Esophagus (tissue), 2 donors: ENCODE data around the gene C2orf81. TPM values are rescaled to one million over a fixed set of nuclear protein-coding genes. Genes with fewer than 3 reads are reported as not detected.

Experiments
- H3K27ac ChIP-seq, 2 donors: one replicate each; pipeline ENCODE4 v1.5.1; 2013; ENCODE audit warnings: low read depth in 2 of 2, mild to moderate bottlenecking in 2 of 2, inconsistent platforms in 1 of 2, low read length in 1 of 2, moderate library complexity in 1 of 2
- H3K27me3 ChIP-seq, 2 donors: one replicate each; pipeline ENCODE4 v1.6.1; 2013; ENCODE audit warnings: low read length in 2 of 2, control low read depth in 1 of 2, mild to moderate bottlenecking in 1 of 2; ENCODE audit not compliant: insufficient read depth in 2 of 2, control insufficient read depth in 1 of 2
- H3K36me3 ChIP-seq, 2 donors: one replicate each; pipeline ENCODE4 v1.6.1; 2013; ENCODE audit warnings: low read length in 1 of 2; ENCODE audit not compliant: control insufficient read depth in 2 of 2, insufficient read depth in 2 of 2
- H3K4me1 ChIP-seq, 2 donors: one replicate each; pipeline ENCODE4 v1.6.1; 2013; ENCODE audit warnings: low read length in 1 of 2; ENCODE audit not compliant: control insufficient read depth in 2 of 2, insufficient read depth in 2 of 2
- H3K4me3 ChIP-seq, 2 donors: one replicate each; pipeline ENCODE4 v1.5.1; 2013; ENCODE audit warnings: low read length in 2 of 2, mild to moderate bottlenecking in 2 of 2, low read depth in 1 of 2, moderate library complexity in 1 of 2
- H3K9me3 ChIP-seq, 2 donors: one replicate each; pipeline ENCODE4 v1.6.1; 2013; ENCODE audit warnings: mild to moderate bottlenecking in 2 of 2, low read depth in 1 of 2, low read length in 1 of 2, moderate library complexity in 1 of 2; ENCODE audit not compliant: control insufficient read depth in 2 of 2, insufficient read depth in 1 of 2
- WGBS, 2 donors: extraction: QIAGEN DNeasy Blood & Tissue Kit; methylation state at CpG; one replicate each; pipeline ENCODE4 v1.1.7; 2013; 5-methylcytosine and 5-hydroxymethylcytosine counted together
- polyA plus RNA-seq, 2 donors: library from polyadenylated mRNA; stranded (reverse); fragments of 200-250 nt; gene quantifications; one replicate each; pipeline ENCODE4 v1.2.3, GENCODE V29; 2013
- donor health status: healthy with polysubstance abuse.
- donor health status: Bipolar disorder and iron deficiency.

C2orf81 gene
- polyA plus RNA-seq, 2 donors = 0.81 to 0.92 TPM

DNA sequence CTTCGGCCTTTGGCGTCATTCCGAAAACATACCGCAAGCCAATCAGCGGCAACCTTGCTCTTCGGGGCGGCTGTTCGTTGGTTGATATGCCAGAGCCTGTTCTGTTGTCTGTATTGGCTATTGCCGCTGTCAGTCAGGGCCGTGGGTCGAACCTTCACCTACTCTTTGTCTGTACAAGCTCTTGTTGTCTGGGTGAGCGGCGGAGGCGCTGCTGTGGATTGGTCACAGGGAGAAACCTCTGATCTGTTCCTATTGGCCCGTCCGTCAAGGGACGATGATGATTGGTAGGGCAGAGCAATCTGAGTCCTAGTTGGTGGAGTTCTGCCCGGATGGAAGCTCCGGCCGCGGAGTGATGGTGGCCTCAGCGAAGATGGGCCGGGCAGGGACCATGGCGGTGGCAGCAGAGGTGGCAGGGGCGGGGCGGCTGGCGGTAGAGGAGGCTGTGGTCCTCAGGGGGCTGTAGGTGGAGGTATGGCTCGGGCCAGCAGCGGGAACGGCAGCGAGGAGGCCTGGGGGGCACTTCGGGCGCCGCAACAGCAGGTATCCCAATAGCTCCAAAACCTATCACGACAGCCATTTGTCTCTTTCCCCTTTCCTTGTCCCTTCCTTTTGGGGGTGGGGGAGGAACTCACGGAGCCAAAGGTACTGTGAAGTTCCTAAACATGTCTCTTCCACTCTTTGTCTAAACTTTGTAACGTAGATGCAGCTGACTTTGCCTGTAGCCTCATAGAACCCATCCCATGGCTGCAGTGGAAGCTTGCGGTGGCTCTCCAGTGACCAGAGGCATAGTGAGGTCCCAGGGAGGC lies 36.9 kb upstream of the C2orf81 start, which contains the start of gene WBP1:
TSS of gene WBP1 (plus strand) at position 307 of the 806 bp plus-strand sequence. CDS start at position 472, 165 bp downstream.
- 0 to 1% methylated on average over 34 to 38 of the region's 38 CpGs for WGBS, 2 donors
- Histone ChIP-seq H3K4me3 (peak within 1 kb of the TSS; percentile 64 to 69), H3K27ac (peak within 1 kb of the TSS; percentile 98 to 100), H3K27me3 (no peaks in the 10 kb centered on the region), H3K9me3 (no peaks in the 10 kb centered on the region), H3K36me3 (peaks cover 0 to 16% of the 10 kb centered on the region in 2 donors), H3K4me1 (peaks cover 0 to 3% of the 10 kb centered on the region in 2 donors)

DNA sequence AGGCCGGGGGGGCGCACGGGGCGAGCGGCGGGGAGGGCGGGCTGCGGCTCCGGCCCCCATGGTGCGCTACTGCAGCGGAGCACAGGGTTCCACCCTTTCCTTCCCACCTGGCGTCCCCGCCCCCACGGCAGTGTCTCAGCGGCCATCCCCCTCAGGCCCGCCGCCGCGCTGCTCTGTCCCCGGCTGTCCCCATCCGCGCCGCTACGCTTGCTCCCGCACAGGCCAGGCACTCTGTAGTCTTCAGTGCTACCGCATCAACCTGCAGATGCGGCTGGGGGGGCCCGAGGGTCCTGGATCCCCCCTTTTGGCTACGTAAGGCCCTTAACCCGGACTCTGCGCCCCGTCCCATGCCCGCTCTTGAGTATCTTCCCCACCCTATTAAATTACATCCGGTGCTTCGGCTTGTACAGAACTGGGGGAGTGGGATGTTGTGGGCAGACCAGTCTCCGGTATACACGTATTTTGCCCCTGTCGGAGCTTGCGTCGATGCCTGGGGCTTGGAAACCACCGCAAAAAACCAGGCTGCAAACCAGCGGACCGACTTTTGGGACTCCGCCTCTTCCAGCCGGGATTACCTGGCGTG lies 36.2 kb upstream of the C2orf81 start:
- no peaks in the 10 kb centered on the region for H3K27me3 ChIP-seq
- peak overlapping the region; percentile 98 to 100 for H3K27ac ChIP-seq
- H3K36me3 ChIP-seq = peaks cover 0 to 15% of the 10 kb centered on the region in 2 donors
- 1% methylated on average over 28 to 46 of the region's 46 CpGs for WGBS, 2 donors
- peak overlapping the region; percentile 64 to 69 for H3K4me3 ChIP-seq
- H3K4me1 ChIP-seq = peaks cover 0 to 3% of the 10 kb centered on the region in 2 donors
- no peaks in the 10 kb centered on the region for H3K9me3 ChIP-seq

DNA sequence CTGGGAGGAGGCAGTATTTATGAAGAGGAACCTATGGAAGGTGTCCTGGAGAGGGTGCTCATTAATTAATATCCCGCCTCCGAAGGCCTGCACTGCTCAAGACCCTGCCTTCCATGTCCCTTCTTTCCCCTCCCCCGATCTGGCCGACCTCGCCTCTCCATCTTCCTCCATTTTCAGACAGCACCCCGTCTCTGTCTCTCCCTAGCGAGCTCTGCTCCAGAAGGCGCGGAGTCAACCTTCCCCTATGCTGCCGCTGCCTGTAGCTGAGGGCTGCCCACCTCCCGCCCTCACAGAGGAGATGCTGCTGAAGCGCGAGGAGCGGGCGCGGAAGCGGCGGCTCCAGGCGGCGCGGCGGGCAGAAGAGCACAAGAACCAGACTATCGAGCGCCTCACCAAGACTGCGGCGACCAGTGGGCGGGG lies 35.7 kb upstream of the C2orf81 start:
- no peaks in the 10 kb centered on the region for H3K27me3 ChIP-seq
- H3K36me3 ChIP-seq = peaks cover 0 to 10% of the 10 kb centered on the region in 2 donors
- H3K27ac ChIP-seq = peak overlapping the region; percentile 98 to 100
- no peaks in the 10 kb centered on the region for H3K9me3 ChIP-seq
- peak overlapping the region; percentile 64 to 69 for H3K4me3 ChIP-seq
- H3K4me1 ChIP-seq = peaks cover 0 to 3% of the 10 kb centered on the region in 2 donors
- 0 to 1% methylated on average over 25 to 27 of the region's 27 CpGs for WGBS, 2 donors

DNA sequence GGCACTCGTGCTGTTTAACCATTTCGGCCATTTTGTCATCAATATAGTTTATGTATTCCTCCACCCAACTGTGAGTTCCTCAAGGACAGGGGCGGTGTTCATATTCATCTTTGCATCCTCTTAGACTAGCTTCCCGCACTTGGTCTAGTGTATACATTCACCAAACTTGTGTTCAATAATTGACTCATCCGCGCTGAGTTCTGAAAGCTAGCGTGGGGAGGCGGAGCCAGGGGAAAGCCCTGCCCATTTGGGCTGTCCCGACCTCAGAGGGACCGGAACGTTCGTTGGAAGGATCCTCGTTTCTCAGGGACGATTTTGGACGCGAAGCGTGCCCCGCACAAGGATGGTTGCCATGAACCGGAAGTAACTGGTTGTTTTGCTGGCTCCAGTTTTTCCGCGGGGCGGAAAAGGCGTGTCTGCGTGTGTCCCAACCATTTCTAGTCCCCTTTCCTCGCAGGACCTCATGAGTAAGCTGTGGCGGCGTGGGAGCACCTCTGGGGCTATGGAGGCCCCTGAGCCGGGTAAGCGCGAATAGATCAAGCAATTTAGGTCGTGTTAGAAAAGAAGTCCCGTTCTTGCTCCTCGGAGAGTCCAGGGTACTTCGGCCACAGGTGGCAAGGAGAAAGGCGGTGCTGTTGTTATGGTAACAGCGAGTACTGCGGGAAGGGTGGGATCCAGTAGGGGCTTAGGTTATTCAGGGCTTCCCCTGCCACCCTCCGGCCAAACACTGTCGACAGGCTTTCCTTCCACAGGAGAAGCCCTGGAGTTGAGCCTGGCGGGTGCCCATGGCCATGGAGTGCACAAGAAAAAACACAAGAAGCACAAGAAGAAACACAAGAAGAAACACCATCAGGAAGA lies 33.5 kb upstream of the C2orf81 start, which contains the start of gene INO80B:
TSS of gene INO80B (plus strand) at position 434 of the 858 bp plus-strand sequence. CDS start at position 464, 30 bp downstream.
- Histone ChIP-seq H3K4me3 (peak within 1 kb of the TSS; percentile 65 to 86), H3K4me1 (peaks cover 0 to 3% of the 10 kb centered on the region in 2 donors), H3K27me3 (no peaks in the 10 kb centered on the region), H3K36me3 (no peaks in the 10 kb centered on the region), H3K27ac (peak within 1 kb of the TSS; percentile 46 to 61), H3K9me3 (no peaks in the 10 kb centered on the region)
- 1% methylated on average over 40 of the region's 40 CpGs for WGBS, 2 donors

- no peak overlapping the region for H3K4me3 ChIP-seq
- no peaks in the 10 kb centered on the region for H3K9me3 ChIP-seq
- H3K4me1 ChIP-seq = peaks cover 0 to 2% of the 10 kb centered on the region in 2 donors
- no peak overlapping the region for H3K27ac ChIP-seq
- H3K27me3 ChIP-seq = no peaks in the 10 kb centered on the region
- WGBS, 2 donors = 87 to 88% methylated on average over 3 of the region's 3 CpGs
- no peaks in the 10 kb centered on the region for H3K36me3 ChIP-seq
These were observed 29.3 kb upstream of the C2orf81 start for GRCh38 chr2:74450570-74451190.

DNA sequence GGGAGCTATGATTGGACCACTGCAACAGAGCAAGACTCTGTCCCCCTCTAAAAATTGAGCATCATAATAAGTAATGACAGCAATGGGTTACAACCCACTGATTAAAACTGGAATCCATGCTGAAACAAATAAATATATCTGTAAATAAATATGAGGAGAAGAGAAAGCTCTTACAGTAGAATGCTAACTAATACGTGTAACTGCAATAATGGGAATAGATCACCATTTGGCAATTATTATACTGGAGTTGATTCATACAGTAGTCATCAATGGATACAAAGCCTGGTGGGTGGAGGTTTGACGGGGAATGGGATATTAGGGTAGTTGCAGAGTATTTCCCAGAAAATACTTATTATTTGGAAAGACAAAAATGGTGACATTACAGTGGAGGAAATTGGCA lies 27.4 kb upstream of the C2orf81 start:
- H3K27ac ChIP-seq = no peak overlapping the region
- H3K36me3 ChIP-seq = no peaks in the 10 kb centered on the region
- no peaks in the 10 kb centered on the region for H3K4me1 ChIP-seq
- H3K27me3 ChIP-seq = no peaks in the 10 kb centered on the region
- no peak overlapping the region for H3K4me3 ChIP-seq
- WGBS, 2 donors = 44 to 63% methylated on average over 2 of the region's 2 CpGs
- no peaks in the 10 kb centered on the region for H3K9me3 ChIP-seq

DNA sequence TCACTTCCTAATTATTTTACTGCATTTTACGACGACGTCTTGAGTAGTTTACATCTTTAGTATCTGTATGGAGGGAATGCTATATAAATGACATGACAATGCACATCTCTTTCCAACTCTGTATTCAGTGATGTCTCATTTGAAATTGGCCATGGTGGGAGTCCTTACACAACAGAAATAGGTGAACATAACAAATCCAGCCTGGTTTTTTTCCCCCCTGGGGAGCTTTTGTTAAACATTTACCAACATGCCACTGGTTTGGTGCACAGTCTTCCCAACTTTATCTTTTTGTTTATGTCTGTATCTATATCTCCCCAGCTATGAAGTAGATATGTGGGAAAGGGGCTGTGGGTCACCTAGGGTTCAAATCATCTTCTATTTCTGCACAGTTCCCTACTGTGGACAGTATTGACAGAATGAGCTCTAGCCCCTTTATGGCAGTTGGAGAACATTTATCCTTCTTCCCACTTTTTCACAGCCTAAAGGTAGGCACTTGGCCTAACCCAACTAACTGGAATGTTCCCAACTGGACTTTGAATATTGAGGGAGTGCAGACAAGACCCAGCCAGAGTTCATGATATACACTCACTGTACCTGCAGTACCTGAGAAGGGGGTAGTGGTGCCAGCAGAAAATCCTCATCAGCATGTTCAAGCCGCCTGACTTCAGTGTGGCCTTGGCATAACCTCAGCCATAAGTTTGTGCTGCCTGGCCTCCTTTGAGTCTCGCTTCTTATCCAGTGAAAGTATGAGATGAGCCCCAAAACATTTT lies 26.0 kb upstream of the C2orf81 start:
- Histone ChIP-seq H3K36me3 (no peaks in the 10 kb centered on the region), H3K27me3 (no peaks in the 10 kb centered on the region), H3K4me1 (peaks cover 0 to under 1% of the 10 kb centered on the region in 2 donors), H3K4me3 (no peak overlapping the region), H3K9me3 (no peaks in the 10 kb centered on the region), H3K27ac (no peak overlapping the region)
- 78 to 91% methylated on average over 5 of the region's 5 CpGs for WGBS, 2 donors

DNA sequence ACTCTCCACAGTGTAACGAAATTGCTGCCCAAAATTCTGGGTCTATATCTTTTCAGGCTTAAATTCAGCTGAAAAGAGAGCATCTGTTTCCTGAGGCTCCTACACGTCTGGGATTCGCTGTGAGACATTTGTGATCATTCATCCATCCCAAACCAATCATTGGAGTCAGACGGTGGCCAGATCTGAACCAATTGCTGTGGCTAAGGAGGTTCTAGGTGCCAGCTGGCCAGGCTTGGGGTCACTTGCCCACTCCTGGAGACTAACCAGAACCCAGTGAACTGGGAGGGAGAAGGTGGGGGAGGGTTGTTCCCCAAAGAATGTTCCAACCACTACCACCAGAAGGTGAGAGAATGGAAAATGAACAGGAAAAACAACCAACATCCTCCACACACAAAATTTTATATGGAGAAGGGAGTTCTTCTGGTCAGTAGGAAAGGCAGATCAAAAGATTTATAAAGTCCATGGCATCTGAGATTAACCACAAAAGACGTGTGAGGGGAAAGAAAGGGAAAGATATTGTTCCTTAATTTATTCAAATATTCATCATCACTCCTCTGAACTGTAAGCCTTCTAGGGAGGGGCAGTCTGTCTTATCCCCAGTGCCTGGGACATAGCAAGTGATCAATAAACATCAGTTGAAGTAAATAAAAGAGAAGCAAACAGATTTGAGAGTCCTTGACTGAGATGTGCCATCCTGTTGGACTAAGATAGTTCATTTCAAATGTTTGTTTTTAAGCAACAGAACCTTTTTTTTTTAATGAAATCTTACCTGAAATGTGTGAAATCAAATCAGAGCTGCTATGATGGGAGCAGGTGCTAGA lies 23.3 kb upstream of the C2orf81 start:
- 34 to 37% methylated on average over 5 of the region's 5 CpGs for WGBS, 2 donors

More for the DNA sequence above, 23.3 kb upstream of the C2orf81 start:
- no peaks in the 10 kb centered on the region for H3K9me3 ChIP-seq
- H3K4me3 ChIP-seq = no peak overlapping the region
- H3K36me3 ChIP-seq = no peaks in the 10 kb centered on the region
- H3K4me1 ChIP-seq = peaks cover 9 to 10% of the 10 kb centered on the region in 2 donors
- H3K27me3 ChIP-seq = no peaks in the 10 kb centered on the region
- H3K27ac ChIP-seq = no peak overlapping the region
